ENCODE data around the gene CRTC2. TPM values are rescaled to one million over a fixed set of nuclear protein-coding genes. Genes with fewer than 3 reads are reported as not detected.

The CRTC2 gene
- total and polyA plus RNA-seq, 9 of the 15 experiments (the other 6 are each of a cell fraction or from before 2014, with no cell fraction given), result 2.7 to 26.4 (median 10.2) TPM

GRCh38 chr1:153936011-153936802 lies 22.2 kb downstream of the CRTC2 start:
- Histone ChIP-seq H3K79me2 (ENCODE audit: control insufficient read depth, insufficient read depth, low read length) (no peaks in the 10 kb centered on the region), H3K36me3 (ENCODE audit: control insufficient read depth, insufficient read depth, low read length) (peaks cover 88% of the 10 kb centered on the region; the same call in 2 of the 3 replicates), H3K9me3 (replicated peaks; ENCODE audit: control insufficient read depth, insufficient read depth, low read depth, low read length) (no peaks in the 10 kb centered on the region), H2AFZ (ENCODE audit: low read depth, low read length) (no peak overlapping the region), H3K4me1 (replicated peaks in 1 of 2; ENCODE audit: control insufficient read depth in 2 of 2, insufficient read depth in 2 of 2, low read length in 2 of 2) (no peaks in the 10 kb centered on the region), H3K27ac (ENCODE audit: extremely low read depth, low read depth, low read length) (no peak overlapping the region), H3K9ac (ENCODE audit: insufficient read depth in 1 of 2, low read depth in 2 of 2, low read length in 2 of 2) (0 out of 4 replicates have a peak overlapping the region, but pooled peaks of 1 of the 2 experiments have one; percentile 28), H3K9me1 (ENCODE audit: control insufficient read depth, insufficient read depth, low read length) (no peaks in the 10 kb centered on the region), H4K20me1 (replicated peaks; ENCODE audit: control insufficient read depth, insufficient read depth, low read length) (no peaks in the 10 kb centered on the region), H3K27me3 (ENCODE audit: control insufficient read depth in 2 of 2, insufficient read depth in 2 of 2, low read length in 2 of 2) (no peaks in the 10 kb centered on the region), H3K4me2 (ENCODE audit: insufficient read depth, low read length) (no peak overlapping the region), H3K4me3 (no peak overlapping the region)
- TF ChIP-seq NFIC (IDR thresholded peaks at IDR 0.05) (no peak), ZNF584 (CRISPR knock-in tag; IDR thresholded peaks at IDR 0.05; ENCODE audit: low read depth) (no peak), RBFOX2 (IDR thresholded peaks at IDR 0.05; ENCODE audit: low read depth, low read length) (peak; percentile 43; the same call in 1 of the 2 replicates), POLR2G (IDR thresholded peaks at IDR 0.05; ENCODE audit: low read depth, low read length) (0 out of 2 replicates have a peak, but pooled peaks have one; percentile 26), ZNF165 (CRISPR knock-in tag; IDR thresholded peaks at IDR 0.05; ENCODE audit: borderline replicate concordance) (no peak), NONO (IDR thresholded peaks at IDR 0.05; ENCODE audit: low read depth in 2 of 2, low read length in 1 of 2) (no peak)
- in situ Hi-C loops (cut with MboI), result no loop called here
- ChIA-PET CTCF (ENCODE audit: low intra/inter-chr PET ratio) (no interaction called here), POLR2A (interaction anchor here (2.2 kb wide), 1 partner anchor 13 kb away, joined by 6 read pairs; no protein-coding TSS in a partner anchor)
- DNase-seq (ENCODE audit: extremely low read depth in 1 of 4, low spot score in 3 of 4) (no peak), FAIRE-seq (no peak), ATAC-seq (no peak)
- WGBS (ENCODE audit: insufficient coverage, low coverage, missing lambda C conversion rate), result 94% methylated on average over 8 of the region's 12 CpGs
- no TSS peak for BruUV-seq (replicated peaks)
- intact Hi-C loops (cut with micrococcal nuclease), result no loop called here

All from K562 (cell line).